GM12878 (cell line): ENCODE data around the gene PARM1. TPM values are rescaled to one million over a fixed set of nuclear protein-coding genes. Genes with fewer than 3 reads are reported as not detected.

Experiments
- ATAC-seq: fragments of 200-7000 bp; cut with Tn5 transposase; 3 replicates; pipeline ENCODE4 v1.9.1; 2020; ENCODE audit warnings: mild to moderate bottlenecking, moderate library complexity
- BruUV-seq: library from RNA; stranded (reverse); fragments of 400-500 nt; replicated peaks from 2 replicates; lab custom pipeline; 2021; lab: Mats Ljungman, UMichigan
- CTCF ChIA-PET: fragments of 300-600 bp; sonication (Branson Sonifier 250); formaldehyde crosslinking; extraction: SDS; loops from one replicate; lab custom pipeline; 2021; ENCODE audit warnings: inconsistent platforms; lab: Yijun Ruan, JAX
- POLR2A ChIA-PET: fragments of 350-600 bp; formaldehyde crosslinking; extraction: SDS; loops from one replicate; lab custom pipeline; 2021; ENCODE audit warnings: inconsistent platforms; lab: Charles Lee
- RAD21 ChIA-PET: fragments of 300-600 bp; sonication (Branson Sonifier 250); formaldehyde crosslinking; loops from one replicate; lab custom pipeline; 2023; ENCODE audit warnings: antibody characterized with exemption; ENCODE audit not compliant: unreplicated experiment; lab: Charles Lee
- SMC1A ChIA-PET: fragments of 300-600 bp; sonication (Branson Sonifier 250); formaldehyde crosslinking; loops from one replicate; lab custom pipeline; 2023; ENCODE audit not compliant: unreplicated experiment, uncharacterized antibody; lab: Charles Lee
- DNase-seq: peaks from one replicate; pipeline ENCODE4 v3.0.0-alpha.2; 2011; ENCODE audit warnings: low read depth, low spot score
- FAIRE-seq: peaks from 3 replicates; lab custom pipeline; 2011; peaks lifted over from hg19 to GRCh38; lab: Jason Lieb, UNC
- H2AFZ ChIP-seq: 2 replicates; pipeline ENCODE4 v1.6.0; 2011; ENCODE audit warnings: low read depth, low read length, control low read depth; ENCODE audit not compliant: control insufficient read depth
- H3K27ac ChIP-seq: 2 replicates; pipeline ENCODE4 v1.5.1; 2011; ENCODE audit warnings: control low read depth; ENCODE audit not compliant: control insufficient read depth, insufficient read depth
- H3K27me3 ChIP-seq, 2 experiments: replicated peaks in 1 of 2; 2 replicates each; pipeline versions ENCODE4 v1.6.0 to v1.6.1; 2011; ENCODE audit warnings: low read length in 1 of 2; ENCODE audit not compliant: control insufficient read depth in 2 of 2, insufficient read depth in 2 of 2
- H3K36me3 ChIP-seq, 2 experiments: 2 replicates each; pipeline ENCODE4 v1.5.1; 2011; ENCODE audit warnings: low read length in 1 of 2; ENCODE audit not compliant: control insufficient read depth in 2 of 2, insufficient read depth in 2 of 2
- H3K4me1 ChIP-seq: 2 replicates; pipeline ENCODE4 v1.6.1; 2011; ENCODE audit warnings: mild to moderate bottlenecking, low read length, moderate library complexity, mixed read lengths; ENCODE audit not compliant: control insufficient read depth, insufficient read depth
- H3K4me2 ChIP-seq: 2 replicates; pipeline ENCODE4 v1.6.0; 2011; ENCODE audit warnings: control low read depth; ENCODE audit not compliant: control insufficient read depth, insufficient read depth
- H3K4me3 ChIP-seq: fragments of 200-600 bp; sonication (generic); 2 replicates; pipeline ENCODE4 v1.5.1; 2016
- H3K79me2 ChIP-seq: 2 replicates; pipeline ENCODE4 v1.6.0; 2011; ENCODE audit warnings: low read length; ENCODE audit not compliant: control insufficient read depth, insufficient read depth
- H3K9ac ChIP-seq: 2 replicates; pipeline ENCODE4 v1.8.0; 2011; ENCODE audit warnings: low read length, control low read depth, mixed read lengths; ENCODE audit not compliant: control insufficient read depth, insufficient read depth
- H3K9me3 ChIP-seq: replicated peaks from 3 replicates; pipeline ENCODE4 v1.5.1; 2011; ENCODE audit warnings: mild to moderate bottlenecking, low read length; ENCODE audit not compliant: control insufficient read depth, insufficient read depth
- H4K20me1 ChIP-seq: 2 replicates; pipeline ENCODE4 v1.6.0; 2011; ENCODE audit not compliant: control insufficient read depth, insufficient read depth
- ATF3 ChIP-seq: IDR thresholded peaks from 2 replicates; pipeline ENCODE4 v1.6.1; 2011; ENCODE audit warnings: low read depth, mild to moderate bottlenecking, low read length, moderate library complexity, borderline replicate concordance; ENCODE audit errors: extremely low read depth
- DPF2 ChIP-seq: fragments of 450-650 bp; IDR thresholded peaks from 2 replicates; pipeline ENCODE4 v1.6.1; 2017; ENCODE audit warnings: mild to moderate bottlenecking
- EGR1 ChIP-seq, 2 experiments: IDR thresholded peaks; 1 replicate in 1 of 2; 2 replicates in 1 of 2; pipeline ENCODE4 v1.6.1; 2011 to 2012; ENCODE audit warnings: low read depth in 2 of 2, low read length in 2 of 2, borderline replicate concordance in 1 of 2, mild to moderate bottlenecking in 1 of 2, moderate library complexity in 1 of 2
- HCFC1 ChIP-seq: fragments of 150-350 bp; IDR thresholded peaks from 2 replicates; pipeline ENCODE4 v1.6.1; 2014; ENCODE audit warnings: low read length
- MXI1 ChIP-seq: fragments of 150-350 bp; IDR thresholded peaks from 2 replicates; pipeline ENCODE4 v1.6.1; 2011; ENCODE audit warnings: low read depth, mild to moderate bottlenecking, inconsistent platforms, low read length, improper control_type of control experiment
- POLR2AphosphoS2 ChIP-seq: IDR thresholded peaks from 2 replicates; pipeline ENCODE4 v1.6.1; 2011; ENCODE audit warnings: low read depth, mild to moderate bottlenecking, low read length, improper control_type of control experiment, moderate library complexity
- SPI1 ChIP-seq: IDR thresholded peaks from 2 replicates; pipeline ENCODE4 v1.6.1; 2011; ENCODE audit warnings: low read depth, mild to moderate bottlenecking, low read length, moderate library complexity, borderline replicate concordance; ENCODE audit not compliant: insufficient read depth
- SUPT20H ChIP-seq: IDR thresholded peaks from 2 replicates; pipeline ENCODE4 v1.6.1; 2011; ENCODE audit warnings: low read depth, mild to moderate bottlenecking, low read length, moderate library complexity, borderline replicate concordance; ENCODE audit not compliant: control insufficient read depth
- ZNF207 ChIP-seq: fragments of 450-650 bp; IDR thresholded peaks from 2 replicates; pipeline ENCODE4 v1.6.1; 2014; ENCODE audit warnings: antibody characterized with exemption, mild to moderate bottlenecking, borderline replicate concordance
- ZSCAN29 ChIP-seq: fragments of 450-650 bp; IDR thresholded peaks from 2 replicates; pipeline ENCODE4 v1.6.1; 2017; ENCODE audit warnings: mild to moderate bottlenecking, moderate library complexity
- WGBS: methylation state at CpG from one replicate; pipeline ENCODE4 v1.1.6; 2016; ENCODE audit warnings: low lambda C conversion rate; ENCODE audit not compliant: insufficient replicate concordance, insufficient coverage; ENCODE audit errors: missing lambda C conversion rate; 5-methylcytosine and 5-hydroxymethylcytosine counted together
- in situ Hi-C: fragments of 300-500 bp; cut with MboI; formaldehyde crosslinking; loops from 9 replicates; pipeline ENCODE4 v1.14.3; 2018; ENCODE audit warnings: mixed read lengths
- intact Hi-C: fragments of 100-400 bp; cut with micrococcal nuclease; formaldehyde crosslinking; loops from one replicate; pipeline ENCODE4 v1.14.2; 2022; ENCODE audit not compliant: unreplicated experiment
- polyA plus RNA-seq, 11 experiments: library from polyadenylated mRNA; depleted of rRNA in 4 of 11; unstranded in 6 of 11; stranded (reverse) in 5 of 11; fragments of >200 nt; fragmentation: Nextera tagmentation in 4 of 11; fragmentation: Illumina TruSeq in 1 of 11; extraction: Ambion mirVana in 4 of 11; extraction: Trizol in 1 of 11; gene quantifications; 1 replicate in 1 of 11; 2 replicates in 10 of 11; pipeline versions ENCODE4 v1.2.1 to v1.2.3, GENCODE V29; 2011 to 2016; ENCODE audit warnings: inconsistent platforms in 2 of 11, missing spikeins in 2 of 11, low read depth in 1 of 11
- total RNA-seq, 4 experiments: library from RNA; depleted of rRNA in 3 of 4; stranded (reverse); fragments of >200 nt in 3 of 4; fragmentation: Illumina TruSeq in 1 of 4; extraction: Trizol in 1 of 4; gene quantifications; 2 replicates each; pipeline versions ENCODE4 v1.2.1 to v1.2.3, GENCODE V29; 2013 to 2021
- TF ChIP-seq, protein P1 (sequence below): fragments of 450-650 bp; IDR thresholded peaks from 2 replicates; pipeline ENCODE4 v1.6.1; 2014; ENCODE audit warnings: mild to moderate bottlenecking
- TF ChIP-seq, protein P2 (sequence below): fragments of 450-650 bp; IDR thresholded peaks from 2 replicates; pipeline ENCODE4 v1.6.1; 2017; ENCODE audit warnings: mild to moderate bottlenecking
- TF ChIP-seq, protein P3 (sequence below): IDR thresholded peaks from 2 replicates; pipeline ENCODE4 v1.6.1; 2011; ENCODE audit warnings: low read depth, low read length, improper control_type of control experiment, borderline replicate concordance

The PARM1 gene
- total and polyA plus RNA-seq, 10 of the 15 experiments (the other 5 are each of a cell fraction or from before 2014, with no cell fraction given), result 13.9 to 56.2 (median 41.3) TPM

GRCh38 chr4:74931376-74931775 is 1.5 kb upstream of the PARM1 start (continued):
- TF ChIP-seq MXI1 (no peak), POLR2AphosphoS2 (no peak), HCFC1 (no peak), DPF2 (no peak)
- TF ChIP-seq, protein P1, sequence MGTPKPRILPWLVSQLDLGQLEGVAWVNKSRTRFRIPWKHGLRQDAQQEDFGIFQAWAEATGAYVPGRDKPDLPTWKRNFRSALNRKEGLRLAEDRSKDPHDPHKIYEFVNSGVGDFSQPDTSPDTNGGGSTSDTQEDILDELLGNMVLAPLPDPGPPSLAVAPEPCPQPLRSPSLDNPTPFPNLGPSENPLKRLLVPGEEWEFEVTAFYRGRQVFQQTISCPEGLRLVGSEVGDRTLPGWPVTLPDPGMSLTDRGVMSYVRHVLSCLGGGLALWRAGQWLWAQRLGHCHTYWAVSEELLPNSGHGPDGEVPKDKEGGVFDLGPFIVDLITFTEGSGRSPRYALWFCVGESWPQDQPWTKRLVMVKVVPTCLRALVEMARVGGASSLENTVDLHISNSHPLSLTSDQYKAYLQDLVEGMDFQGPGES, result no peak
- TF ChIP-seq, protein P2, sequence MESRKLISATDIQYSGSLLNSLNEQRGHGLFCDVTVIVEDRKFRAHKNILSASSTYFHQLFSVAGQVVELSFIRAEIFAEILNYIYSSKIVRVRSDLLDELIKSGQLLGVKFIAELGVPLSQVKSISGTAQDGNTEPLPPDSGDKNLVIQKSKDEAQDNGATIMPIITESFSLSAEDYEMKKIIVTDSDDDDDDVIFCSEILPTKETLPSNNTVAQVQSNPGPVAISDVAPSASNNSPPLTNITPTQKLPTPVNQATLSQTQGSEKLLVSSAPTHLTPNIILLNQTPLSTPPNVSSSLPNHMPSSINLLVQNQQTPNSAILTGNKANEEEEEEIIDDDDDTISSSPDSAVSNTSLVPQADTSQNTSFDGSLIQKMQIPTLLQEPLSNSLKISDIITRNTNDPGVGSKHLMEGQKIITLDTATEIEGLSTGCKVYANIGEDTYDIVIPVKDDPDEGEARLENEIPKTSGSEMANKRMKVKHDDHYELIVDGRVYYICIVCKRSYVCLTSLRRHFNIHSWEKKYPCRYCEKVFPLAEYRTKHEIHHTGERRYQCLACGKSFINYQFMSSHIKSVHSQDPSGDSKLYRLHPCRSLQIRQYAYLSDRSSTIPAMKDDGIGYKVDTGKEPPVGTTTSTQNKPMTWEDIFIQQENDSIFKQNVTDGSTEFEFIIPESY, result no peak

DNA sequence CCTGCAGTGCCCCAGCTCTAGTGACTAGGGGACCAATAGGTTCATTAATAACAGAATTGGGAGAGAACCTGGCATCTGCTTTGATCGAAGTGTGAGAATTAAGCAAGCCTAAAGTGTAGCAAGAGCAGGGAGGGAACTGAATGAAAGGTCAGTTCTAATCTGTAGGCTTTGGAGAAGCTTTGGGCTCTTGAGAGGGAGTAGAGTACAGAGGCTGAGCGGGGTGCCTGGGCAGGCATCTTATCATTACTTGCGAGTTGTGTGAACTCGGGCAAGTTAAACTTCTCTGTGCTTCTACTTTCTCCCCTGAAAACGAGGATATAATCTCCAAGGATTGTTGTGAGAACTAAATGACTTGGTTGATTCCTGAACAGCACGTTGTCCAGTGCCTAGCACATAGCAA is 906 bp upstream of the PARM1 start:
- peaks cover 10% of the 10 kb centered on the region for H3K4me1 ChIP-seq
- TF ChIP-seq EGR1 (IDR thresholded peaks at IDR 0.05; ENCODE audit: borderline replicate concordance in 1 of 2, low read depth in 2 of 2, low read length in 2 of 2) (no peak), ATF3 (no peak), SUPT20H (no peak), ZNF207 (no peak), ZSCAN29 (no peak), SPI1 (no peak)
- TF ChIP-seq, protein P3, sequence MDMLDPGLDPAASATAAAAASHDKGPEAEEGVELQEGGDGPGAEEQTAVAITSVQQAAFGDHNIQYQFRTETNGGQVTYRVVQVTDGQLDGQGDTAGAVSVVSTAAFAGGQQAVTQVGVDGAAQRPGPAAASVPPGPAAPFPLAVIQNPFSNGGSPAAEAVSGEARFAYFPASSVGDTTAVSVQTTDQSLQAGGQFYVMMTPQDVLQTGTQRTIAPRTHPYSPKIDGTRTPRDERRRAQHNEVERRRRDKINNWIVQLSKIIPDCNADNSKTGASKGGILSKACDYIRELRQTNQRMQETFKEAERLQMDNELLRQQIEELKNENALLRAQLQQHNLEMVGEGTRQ, result no peak
- TF ChIP-seq, all 136 proteins: peak for 0
- SMC1A ChIA-PET, result interaction anchor here (0.7 to 5.1 kb wide), 8 partner anchors 12 to 359 kb away, joined by 3 to 36 read pairs (median 6); no protein-coding TSS in a partner anchor
- no TSS peak for BruUV-seq
- DNase-seq (no peak), ATAC-seq (no peak), FAIRE-seq (no peak)
- H2AFZ ChIP-seq, result no peak overlapping the region
- H4K20me1 ChIP-seq, result no peaks in the 10 kb centered on the region
- CTCF ChIA-PET, result interaction anchor here (0.8 to 5.5 kb wide), 13 partner anchors 9 to 501 kb away, joined by 3 to 56 read pairs (median 3); no protein-coding TSS in a partner anchor
- peaks cover 6% of the 10 kb centered on the region for H3K79me2 ChIP-seq
- H3K9me3 ChIP-seq, result no peaks in the 10 kb centered on the region
- intact Hi-C loops (loop anchor here (1.0 to 5.0 kb wide), 8 partner anchors 37 to 583 kb away; partner anchors contain the start of genes RCHY1 and THAP6), in situ Hi-C loops (loop anchor here (5.0 kb wide), 1 partner anchor 355 kb away; no protein-coding TSS in a partner anchor)
- H3K9ac ChIP-seq, result no peak overlapping the region
- POLR2A ChIA-PET, result interaction anchor here (1.6 kb wide), 1 partner anchor 57 kb away, joined by 3 read pairs; no protein-coding TSS in a partner anchor
- H3K27me3 ChIP-seq, result peaks cover 0 to 3% of the 10 kb centered on the region in 2 experiments; a peak in 2 of 4 replicates
- WGBS, result 52% methylated on average over 6 of the region's 6 CpGs
- H3K36me3 ChIP-seq, result no peaks in the 10 kb centered on the region
- no peak overlapping the region for H3K4me2 ChIP-seq
- H3K27ac ChIP-seq, result no peak overlapping the region
- RAD21 ChIA-PET, result interaction anchor here (0.8 to 5.6 kb wide), 6 partner anchors 12 to 357 kb away, joined by 3 to 37 read pairs (median 11); no protein-coding TSS in a partner anchor
- no peak overlapping the region for H3K4me3 ChIP-seq
